GM20000 (cell line): ENCODE measurements around the gene C4B.
"Not testable (repeated sequence)": the region's sequence is repeated elsewhere in the genome, so short reads cannot be mapped to it uniquely, and the experiment has no call there.

ENCODE experiments used
- DNase-seq: peaks from one replicate; pipeline ENCODE4 v3.0.0; 2012; ENCODE audit warnings: low spot score

Gene C4B

DNA sequence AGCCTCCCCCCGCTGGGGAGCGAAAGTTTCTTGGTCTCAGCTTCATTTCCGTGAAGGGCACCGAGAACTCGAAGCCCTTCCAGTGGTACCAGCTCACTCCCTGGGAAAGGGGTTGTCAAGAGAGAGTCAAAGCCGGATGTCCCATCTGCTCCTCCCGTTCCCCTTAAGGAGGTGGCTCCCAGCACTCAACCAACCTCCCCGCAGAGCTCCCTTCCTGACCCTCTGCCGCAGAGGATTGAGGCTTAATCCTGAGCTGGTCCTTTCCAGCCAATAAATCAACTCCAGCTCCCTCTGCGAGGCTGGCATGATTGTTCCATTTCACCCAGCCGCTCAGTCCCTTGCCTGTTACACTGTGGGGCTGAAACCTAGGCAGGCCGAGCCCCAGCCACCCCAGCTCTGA lies 6.0 kb upstream of the C4B start:
- DNase-seq, result peak; percentile 2

DNA sequence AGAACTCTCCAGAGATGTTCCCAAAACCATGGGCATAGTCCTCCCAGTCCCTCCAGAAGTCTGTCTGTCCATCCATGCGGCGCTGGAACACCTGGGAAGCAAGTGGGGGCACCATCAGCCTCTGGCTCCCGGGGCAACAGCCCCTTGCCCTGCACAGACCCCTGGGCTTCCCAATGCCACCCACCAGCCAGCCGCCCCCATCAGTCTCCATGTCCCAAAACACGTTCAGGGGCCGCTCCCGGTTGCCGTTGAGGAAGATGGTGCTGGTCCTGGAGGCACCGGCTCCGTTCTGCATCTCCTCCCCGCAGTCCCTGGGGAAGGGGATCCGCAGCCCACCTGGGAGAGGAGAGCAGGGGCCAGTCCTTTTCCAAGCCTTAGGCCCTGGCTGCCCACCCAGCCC lies 5.1 kb upstream of the C4B start:
- not testable (repeated sequence) for DNase-seq

DNA sequence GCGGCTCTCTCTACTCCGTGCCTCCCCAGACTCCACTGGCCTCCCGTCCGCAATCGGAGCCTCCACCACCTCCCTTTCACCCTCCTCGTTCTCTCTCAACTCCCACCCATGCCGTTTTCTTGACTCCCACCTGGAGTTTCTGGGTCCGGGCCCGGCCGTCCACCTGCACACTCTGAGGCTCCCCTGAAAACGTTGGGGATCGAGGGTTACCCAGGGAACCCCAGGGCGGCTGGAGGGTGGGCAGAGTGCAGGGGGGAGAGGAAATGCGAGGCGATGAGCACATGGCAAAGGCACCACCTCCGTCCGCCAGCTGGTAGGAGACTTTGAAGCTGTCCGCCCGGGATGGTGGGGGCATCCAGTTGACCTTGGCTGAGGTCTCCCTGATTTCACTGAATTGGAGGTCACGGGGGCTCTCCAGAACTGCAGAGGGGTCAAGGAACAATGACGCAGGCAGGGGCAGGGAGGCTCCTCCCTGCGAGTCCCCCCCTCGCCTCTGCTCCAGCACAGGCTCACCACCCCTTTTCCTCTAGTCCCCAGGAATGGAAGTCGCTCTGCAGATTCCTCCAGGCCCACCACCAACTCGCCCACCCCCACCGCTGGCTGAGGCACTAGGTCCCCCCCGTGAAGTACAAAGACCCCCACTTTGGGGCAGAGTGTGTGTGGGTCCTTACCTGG lies 3.6 kb upstream of the C4B start:
- peak; percentile 1 for DNase-seq

DNA sequence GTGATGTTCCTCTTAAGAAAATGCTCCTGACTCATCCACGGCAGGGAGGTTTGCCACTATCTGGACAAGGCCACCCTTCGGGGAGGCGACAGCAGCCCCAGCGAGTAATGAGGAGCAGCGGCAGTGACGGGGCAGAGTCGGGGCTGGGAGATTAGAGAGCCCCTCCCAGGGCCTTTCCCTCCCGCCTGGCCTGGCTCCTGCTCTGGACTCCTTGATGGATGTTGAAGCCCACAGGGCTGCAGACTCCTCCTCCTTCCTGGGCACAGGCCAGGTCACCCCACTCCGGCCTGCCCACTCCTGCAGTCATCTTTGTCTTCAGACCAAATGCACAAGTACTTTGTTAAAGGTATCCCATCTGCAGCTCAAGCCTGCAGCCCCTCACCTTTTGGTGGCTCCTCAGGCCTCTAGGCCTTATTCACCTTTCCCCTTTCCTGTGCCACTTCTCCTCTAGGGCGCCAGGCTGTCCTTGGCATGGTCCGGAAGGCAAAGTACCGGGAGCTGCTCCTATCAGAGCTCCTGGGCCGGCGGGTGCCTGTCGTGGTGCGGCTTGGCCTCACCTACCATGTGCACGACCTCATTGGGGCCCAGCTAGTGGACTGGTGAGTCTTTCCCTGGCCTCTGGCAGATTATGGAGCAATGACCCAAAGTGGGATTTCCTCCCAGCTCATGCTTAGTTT lies 1.5 kb upstream of the C4B start:
- not testable (repeated sequence) for DNase-seq

DNA sequence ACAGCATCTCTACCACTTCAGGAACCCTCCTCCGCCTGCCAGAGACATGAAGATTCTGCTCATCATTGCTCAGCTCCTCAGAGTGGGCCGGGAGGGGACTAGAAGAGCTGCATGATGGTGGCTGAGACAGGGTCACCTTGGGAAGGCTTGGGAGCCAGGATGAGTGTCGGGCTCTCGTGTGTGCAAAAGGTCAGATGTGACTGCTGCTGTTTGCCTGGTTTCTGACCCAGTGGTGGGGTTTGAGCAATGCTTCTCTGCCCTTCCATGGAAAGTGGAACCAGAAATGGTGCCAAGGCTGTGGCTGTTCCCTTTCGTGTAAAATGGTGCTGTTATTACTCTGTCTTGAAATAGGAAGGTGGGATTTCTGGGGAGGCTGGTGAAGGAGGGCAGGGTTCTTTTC lies 857 bp upstream of the C4B start:
- DNase-seq, result not testable (repeated sequence)

DNA sequence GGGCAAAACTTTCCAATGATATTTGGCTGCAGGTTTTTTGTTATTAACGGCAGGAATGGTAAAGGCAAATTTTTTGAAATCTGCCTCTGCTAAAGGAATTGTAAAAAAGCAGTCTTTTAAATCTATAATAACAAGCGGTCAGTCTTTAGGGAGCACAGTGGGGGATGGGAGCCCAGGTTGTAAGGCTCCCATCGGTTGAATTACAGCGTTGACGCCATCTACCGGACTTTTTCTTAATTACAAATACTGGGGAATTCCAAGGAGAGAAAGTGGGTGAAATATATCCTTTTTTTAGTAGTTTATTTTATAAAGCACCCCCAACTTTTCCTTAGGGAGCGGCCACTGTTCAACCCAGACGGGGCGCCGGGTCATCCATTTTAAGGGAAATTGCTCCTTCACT lies 7.5 kb downstream of the C4B start:
- DNase-seq, result not testable (repeated sequence)

DNA sequence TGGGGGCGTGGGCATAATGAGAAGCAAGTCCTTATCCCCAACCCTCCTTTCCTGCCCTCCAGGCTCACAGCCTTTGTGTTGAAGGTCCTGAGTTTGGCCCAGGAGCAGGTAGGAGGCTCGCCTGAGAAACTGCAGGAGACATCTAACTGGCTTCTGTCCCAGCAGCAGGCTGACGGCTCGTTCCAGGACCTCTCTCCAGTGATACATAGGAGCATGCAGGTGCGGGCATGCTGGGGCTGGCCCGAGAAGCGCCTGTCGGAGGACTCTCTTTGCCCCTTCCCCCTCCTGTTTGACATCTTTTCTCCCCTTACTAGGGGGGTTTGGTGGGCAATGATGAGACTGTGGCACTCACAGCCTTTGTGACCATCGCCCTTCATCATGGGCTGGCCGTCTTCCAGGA lies 14.0 kb downstream of the C4B start:
- DNase-seq, result not testable (repeated sequence)

DNA sequence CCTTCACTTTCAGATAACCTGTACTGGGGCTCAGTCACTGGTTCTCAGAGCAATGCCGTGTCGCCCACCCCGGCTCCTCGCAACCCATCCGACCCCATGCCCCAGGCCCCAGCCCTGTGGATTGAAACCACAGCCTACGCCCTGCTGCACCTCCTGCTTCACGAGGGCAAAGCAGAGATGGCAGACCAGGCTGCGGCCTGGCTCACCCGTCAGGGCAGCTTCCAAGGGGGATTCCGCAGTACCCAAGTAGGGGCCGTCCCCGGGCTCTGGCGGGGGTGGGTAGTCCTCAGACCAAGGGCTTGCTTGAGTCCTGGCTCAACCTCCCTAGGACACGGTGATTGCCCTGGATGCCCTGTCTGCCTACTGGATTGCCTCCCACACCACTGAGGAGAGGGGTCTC lies 15.0 kb downstream of the C4B start:
- not testable (repeated sequence) for DNase-seq

DNA sequence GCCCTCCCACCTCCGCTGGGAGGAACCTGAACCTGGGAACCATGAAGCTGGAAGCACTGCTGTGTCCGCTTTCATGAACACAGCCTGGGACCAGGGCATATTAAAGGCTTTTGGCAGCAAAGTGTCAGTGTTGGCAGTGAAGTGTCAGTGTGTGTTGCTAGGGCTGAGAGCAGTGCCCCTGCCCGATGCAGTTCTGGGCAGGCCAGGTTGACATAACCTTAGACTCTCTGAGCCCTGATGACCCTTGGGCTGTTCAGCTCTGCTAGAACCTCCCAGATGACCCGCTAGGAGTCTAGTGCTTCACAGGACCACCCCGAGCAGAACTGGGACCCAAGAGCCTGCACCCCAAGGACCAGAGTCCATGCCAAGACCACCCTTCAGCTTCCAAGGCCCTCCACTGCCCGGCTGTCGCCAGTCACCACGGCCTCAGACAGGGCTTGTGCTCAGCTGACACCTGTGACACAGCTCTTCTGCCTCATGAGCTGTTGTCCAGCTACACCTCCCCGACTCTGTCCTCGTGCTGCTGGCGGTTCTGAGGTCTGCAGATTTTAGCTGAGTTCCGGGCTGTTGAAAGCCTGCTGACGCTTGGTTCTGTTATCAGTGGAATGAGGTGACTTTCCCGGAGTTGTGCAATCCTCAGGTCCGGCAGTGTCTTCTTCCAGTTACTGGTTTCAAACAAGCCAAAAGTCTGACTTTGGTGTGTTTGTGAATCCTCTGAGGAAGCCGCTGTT lies 20.9 kb downstream of the C4B start:
- DNase-seq, result not testable (repeated sequence)

DNA sequence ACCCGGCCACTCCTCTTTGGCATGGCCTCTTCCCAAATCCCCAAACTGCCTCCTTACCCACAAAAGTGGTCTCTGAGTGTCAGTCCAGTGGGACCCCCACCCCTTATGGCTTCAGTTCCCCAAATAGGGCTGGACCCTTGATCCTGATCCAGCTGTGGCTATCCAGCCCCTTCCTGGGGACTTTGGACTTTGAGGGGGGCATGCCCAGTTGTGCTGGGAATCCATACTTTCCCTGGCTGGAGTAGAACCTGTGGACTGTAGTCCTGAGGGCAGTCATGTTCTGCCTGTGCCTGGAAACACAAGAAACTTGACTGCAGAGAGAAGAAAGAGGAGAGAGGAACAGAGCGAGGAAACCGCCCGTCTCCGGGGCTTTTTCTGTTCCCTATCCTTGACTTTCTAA lies 22.5 kb downstream of the C4B start:
- DNase-seq, result not testable (repeated sequence)

DNA sequence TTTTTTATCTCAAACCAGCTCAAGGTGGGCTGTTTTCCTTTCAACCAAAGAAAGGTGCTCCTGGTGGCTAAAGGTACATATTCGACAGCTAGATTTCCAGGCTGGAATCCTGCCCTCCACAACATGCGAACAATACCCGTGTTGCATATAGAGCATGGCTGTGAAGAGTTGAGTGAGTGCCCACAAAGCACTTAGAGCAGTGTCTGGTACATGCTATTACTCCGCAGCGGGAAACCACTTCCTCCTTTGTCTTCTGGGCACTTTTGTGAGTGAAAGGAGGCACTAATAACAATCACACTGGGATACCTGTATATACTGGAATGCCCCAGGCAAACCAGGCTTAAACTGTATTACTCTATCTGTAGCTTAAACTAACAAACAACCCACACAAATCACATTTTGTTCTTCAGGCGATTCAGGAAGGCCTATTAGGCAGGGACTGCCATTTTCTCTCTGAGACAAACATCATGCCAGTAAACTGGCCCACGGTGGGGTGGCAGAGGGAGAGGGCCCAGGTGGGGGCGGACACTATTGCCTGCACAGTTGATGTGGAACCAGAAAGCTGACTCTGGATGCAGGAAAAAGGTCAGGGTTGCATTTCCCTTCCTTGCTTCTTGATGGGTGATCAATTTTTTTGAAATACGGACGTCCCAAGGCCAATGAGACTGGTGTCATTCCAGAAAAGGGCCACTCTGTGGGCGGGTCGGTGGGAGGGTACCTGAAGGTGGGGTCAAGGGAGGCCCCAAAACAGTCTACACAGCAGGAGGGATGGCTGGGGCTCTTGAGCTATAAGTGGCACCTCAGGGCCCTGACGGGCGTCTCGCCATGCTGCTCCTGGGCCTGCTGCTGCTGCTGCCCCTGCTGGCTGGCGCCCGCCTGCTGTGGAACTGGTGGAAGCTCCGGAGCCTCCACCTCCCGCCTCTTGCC lies 23.3 kb downstream of the C4B start, which contains the start of gene CYP21A2:
TSS of gene CYP21A2 (plus strand) at position 818 of the 927 bp plus-strand sequence. CDS start at position 826, 8 bp downstream.
- not testable (repeated sequence) for DNase-seq

DNA sequence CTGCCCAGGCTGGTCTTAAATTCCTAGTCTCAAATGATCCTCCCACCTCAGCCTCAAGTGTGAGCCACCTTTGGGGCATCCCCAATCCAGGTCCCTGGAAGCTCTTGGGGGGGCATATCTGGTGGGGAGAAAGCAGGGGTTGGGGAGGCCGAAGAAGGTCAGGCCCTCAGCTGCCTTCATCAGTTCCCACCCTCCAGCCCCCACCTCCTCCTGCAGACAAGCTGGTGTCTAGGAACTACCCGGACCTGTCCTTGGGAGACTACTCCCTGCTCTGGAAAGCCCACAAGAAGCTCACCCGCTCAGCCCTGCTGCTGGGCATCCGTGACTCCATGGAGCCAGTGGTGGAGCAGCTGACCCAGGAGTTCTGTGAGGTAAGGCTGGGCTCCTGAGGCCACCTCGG lies 24.3 kb downstream of the C4B start:
- not testable (repeated sequence) for DNase-seq

DNA sequence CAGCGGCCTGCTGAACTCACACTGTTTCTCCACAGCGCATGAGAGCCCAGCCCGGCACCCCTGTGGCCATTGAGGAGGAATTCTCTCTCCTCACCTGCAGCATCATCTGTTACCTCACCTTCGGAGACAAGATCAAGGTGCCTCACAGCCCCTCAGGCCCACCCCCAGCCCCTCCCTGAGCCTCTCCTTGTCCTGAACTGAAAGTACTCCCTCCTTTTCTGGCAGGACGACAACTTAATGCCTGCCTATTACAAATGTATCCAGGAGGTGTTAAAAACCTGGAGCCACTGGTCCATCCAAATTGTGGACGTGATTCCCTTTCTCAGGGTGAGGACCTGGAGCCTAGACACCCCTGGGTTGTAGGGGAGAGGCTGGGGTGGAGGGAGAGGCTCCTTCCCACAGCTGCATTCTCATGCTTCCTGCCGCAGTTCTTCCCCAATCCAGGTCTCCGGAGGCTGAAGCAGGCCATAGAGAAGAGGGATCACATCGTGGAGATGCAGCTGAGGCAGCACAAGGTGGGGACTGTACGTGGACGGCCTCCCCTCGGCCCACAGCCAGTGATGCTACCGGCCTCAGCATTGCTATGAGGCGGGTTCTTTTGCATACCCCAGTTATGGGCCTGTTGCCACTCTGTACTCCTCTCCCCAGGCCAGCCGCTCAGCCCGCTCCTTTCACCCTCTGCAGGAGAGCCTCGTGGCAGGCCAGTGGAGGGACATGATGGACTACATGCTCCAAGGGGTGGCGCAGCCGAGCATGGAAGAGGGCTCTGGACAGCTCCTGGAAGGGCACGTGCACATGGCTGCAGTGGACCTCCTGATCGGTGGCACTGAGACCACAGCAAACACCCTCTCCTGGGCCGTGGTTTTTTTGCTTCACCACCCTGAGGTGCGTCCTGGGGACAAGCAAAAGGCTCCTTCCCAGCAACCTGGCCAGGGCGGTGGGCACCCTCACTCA lies 25.0 kb downstream of the C4B start:
- not testable (repeated sequence) for DNase-seq

DNA sequence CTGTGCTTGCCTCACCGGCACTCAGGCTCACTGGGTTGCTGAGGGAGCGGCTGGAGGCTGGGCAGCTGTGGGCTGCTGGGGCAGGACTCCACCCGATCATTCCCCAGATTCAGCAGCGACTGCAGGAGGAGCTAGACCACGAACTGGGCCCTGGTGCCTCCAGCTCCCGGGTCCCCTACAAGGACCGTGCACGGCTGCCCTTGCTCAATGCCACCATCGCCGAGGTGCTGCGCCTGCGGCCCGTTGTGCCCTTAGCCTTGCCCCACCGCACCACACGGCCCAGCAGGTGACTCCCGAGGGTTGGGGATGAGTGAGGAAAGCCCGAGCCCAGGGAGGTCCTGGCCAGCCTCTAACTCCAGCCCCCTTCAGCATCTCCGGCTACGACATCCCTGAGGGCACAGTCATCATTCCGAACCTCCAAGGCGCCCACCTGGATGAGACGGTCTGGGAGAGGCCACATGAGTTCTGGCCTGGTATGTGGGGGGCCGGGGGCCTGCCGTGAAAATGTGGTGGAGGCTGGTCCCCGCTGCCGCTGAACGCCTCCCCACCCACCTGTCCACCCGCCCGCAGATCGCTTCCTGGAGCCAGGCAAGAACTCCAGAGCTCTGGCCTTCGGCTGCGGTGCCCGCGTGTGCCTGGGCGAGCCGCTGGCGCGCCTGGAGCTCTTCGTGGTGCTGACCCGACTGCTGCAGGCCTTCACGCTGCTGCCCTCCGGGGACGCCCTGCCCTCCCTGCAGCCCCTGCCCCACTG lies 25.9 kb downstream of the C4B start:
- not testable (repeated sequence) for DNase-seq

DNA sequence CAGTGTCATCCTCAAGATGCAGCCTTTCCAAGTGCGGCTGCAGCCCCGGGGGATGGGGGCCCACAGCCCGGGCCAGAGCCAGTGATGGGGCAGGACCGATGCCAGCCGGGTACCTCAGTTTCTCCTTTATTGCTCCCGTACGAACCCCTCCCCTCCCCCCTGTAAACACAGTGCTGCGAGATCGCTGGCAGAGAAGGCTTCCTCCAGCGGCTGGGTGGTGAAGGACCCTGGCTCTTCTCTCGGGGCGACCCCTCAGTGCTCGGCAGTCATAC lies 26.4 kb downstream of the C4B start:
- DNase-seq, result not testable (repeated sequence)

DNA sequence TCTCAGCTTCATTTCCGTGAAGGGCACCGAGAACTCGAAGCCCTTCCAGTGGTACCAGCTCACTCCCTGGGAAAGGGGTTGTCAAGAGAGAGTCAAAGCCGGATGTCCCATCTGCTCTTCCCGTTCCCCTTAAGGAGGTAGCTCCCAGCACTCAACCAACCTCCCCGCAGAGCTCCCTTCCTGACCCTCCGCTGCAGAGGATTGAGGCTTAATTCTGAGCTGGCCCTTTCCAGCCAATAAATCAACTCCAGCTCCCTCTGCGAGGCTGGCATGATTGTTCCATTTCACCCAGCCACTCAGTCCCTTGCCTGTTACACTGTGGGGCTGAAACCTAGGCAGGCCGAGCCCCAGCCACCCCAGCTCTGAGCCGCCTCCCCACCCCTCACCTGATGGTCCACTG lies 26.8 kb downstream of the C4B start:
- DNase-seq, result not testable (repeated sequence)

DNA sequence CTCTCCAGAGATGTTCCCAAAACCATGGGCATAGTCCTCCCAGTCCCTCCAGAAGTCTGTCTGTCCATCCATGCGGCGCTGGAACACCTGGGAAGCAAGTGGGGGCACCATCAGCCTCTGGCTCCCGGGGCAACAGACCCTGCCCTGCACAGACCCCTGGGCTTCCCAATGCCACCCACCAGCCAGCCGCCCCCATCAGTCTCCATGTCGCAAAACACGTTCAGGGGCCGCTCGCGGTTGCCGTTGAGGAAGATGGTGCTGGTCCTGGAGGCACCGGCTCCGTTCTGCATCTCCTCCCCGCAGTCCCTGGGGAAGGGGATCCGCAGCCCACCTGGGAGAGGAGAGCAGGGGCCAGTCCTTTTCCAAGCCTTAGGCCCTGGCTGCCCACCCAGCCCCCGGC lies 27.7 kb downstream of the C4B start:
- DNase-seq, result not testable (repeated sequence)

DNA sequence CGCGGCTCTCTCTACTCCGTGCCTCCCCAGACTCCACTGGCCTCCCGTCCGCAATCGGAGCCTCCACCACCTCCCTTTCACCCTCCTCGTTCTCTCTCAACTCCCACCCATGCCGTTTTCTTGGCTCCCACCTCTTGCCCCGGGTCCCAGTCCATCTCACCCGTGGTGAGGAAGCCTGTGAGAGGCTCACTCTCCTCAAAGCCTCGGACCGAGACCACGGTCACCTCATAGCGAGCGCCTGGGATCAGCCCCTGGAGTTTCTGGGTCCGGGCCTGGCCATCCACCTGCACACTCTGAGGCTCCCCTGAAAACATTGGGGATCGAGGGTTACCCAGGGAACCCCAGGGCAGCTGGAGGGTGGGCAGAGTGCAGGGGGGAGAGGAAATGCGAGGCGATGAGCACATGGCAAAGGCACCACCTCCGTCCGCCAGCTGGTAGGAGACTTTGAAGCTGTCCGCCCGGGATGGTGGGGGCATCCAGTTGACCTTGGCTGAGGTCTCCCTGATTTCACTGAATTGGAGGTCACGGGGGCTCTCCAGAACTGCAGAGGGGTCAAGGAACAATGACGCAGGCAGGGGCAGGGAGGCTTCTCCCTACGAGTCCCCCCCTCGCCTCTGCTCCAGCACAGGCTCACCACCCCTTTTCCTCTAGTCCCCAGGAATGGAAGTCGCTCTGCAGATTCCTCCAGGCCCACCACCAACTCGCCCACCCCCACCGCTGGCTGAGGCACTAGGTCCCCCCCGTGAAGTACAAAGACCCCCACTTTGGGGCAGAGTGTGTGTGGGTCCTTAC lies 29.2 kb downstream of the C4B start:
- DNase-seq, result not testable (repeated sequence)

DNA sequence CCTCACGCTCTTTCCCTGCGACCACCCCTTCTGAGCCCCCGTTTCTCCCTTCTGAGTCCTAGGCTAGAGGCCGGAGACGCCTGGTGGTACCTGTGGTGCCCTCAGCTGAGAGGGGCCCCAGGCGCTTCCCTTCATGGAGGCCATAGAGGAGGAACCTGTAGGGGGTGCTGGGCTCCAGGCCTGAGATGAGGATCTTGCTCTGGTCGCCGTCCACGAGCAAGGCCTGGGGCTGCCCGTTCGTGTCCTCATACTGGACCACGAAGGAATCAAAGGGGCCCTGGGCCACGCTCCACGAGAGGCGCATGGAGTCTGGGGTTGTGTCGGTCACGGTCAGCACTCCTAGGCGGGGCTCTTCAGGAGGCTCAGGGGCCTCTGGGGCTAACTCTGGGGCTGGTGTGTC lies 30.3 kb downstream of the C4B start:
- not testable (repeated sequence) for DNase-seq
